ENCODE measurements around the gene FGFR2.
"Not testable (repeated sequence)": the region's sequence is repeated elsewhere in the genome, so short reads cannot be mapped to it uniquely, and the experiment has no call there.

The FGFR2 gene

DNA sequence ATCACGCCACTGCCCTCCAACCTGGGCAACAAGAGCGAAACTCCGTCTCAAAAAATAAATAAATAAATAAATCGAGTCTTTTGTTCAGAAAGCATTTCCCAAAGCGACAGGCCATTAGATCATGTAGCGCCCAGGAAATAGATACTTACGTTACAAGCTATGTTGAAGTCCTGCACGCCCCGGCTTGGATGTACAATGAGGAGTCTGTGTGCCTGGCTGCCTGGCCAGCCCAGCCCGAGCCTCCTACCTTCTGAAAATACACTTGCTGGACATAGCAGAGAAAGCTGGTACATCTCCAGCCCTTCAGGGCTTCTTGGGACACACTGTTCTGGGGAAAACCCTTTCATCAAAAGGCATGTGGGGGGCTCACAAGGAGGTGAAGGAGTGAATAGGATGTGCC is 22.1 kb downstream of the FGFR2 start:
- no peaks in the 10 kb centered on the region for H3K27me3 Mint-ChIP-seq
- H3K9me3 Mint-ChIP-seq: no peaks in the 10 kb centered on the region
- no peak overlapping the region for H3K27ac Mint-ChIP-seq (ENCODE audit: low read depth)
- no peak for DNase-seq (ENCODE audit: low spot score in 2 of 2)
- peaks cover 3% of the 10 kb centered on the region for H3K36me3 Mint-ChIP-seq (ENCODE audit: insufficient read depth)
- no peak for ATAC-seq (replicated peaks; ENCODE audit: extremely low read depth, poor library complexity, severe bottlenecking)
- no peak overlapping the region for H3K4me3 Mint-ChIP-seq
- no peaks in the 10 kb centered on the region for H3K4me1 Mint-ChIP-seq

DNA sequence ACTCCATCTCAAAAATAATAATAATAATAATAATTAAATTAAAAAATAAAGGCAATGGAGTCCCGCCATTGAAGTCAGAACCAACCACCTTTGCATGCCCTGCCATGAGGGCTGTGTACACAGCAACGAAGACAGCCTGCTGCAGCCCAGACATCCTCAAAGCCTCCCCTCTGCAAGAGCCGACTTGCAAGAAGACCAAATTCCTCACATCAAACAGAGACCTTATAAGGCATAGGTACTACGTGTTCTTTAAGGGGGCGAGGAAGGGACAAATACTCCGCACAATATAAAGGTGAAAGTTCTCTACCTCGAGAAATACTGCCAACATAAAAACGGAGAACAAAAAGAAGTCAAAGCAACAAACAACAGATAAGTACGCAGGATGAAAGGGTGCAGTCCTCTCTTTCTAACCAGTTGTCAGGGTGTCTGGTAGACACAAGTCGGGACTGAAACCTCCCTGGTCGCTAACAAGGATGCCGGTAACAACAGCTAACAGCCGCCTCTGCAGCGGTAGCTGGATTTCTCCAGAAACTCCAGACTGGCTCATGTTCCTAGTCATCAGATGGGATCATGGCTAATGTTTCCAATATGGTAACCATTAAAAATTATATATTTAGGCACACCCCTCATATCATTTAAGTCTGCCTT is 23.6 kb downstream of the FGFR2 start:
- DNase-seq (ENCODE audit: low spot score in 2 of 2): no peak
- H3K4me1 Mint-ChIP-seq: no peaks in the 10 kb centered on the region

DNA sequence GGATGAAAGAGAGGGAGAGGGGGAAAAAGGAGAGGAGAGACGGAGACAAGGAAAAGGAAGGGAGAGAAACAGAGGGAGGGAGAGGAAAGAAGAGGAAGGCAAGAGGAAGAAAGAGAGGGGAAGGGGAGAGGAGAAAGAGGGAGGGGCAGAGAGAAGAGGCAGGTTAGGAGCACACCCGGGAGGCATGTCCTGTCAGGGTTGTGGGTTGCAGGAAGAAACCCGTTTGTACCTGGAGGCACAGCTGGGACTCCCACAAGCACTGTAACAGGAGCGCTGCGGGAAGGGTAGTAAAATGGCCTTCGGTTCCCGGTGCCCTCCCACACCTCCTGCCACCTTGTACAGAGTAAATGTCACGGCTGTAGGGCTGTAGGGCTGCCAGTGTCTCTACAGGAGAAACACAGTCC is 24.7 kb downstream of the FGFR2 start:
- ATAC-seq (replicated peaks; ENCODE audit: extremely low read depth, poor library complexity, severe bottlenecking) (no peak), DNase-seq (ENCODE audit: low spot score in 2 of 2) (no peak)
- no peak overlapping the region for H3K4me3 Mint-ChIP-seq
- H3K36me3 Mint-ChIP-seq (ENCODE audit: insufficient read depth): peaks cover 3% of the 10 kb centered on the region
- no peaks in the 10 kb centered on the region for H3K9me3 Mint-ChIP-seq
- no peaks in the 10 kb centered on the region for H3K27me3 Mint-ChIP-seq
- peaks cover 3% of the 10 kb centered on the region for H3K4me1 Mint-ChIP-seq
- no peak overlapping the region for H3K27ac Mint-ChIP-seq (ENCODE audit: low read depth)

More for the DNA sequence above, 23.6 kb downstream of the FGFR2 start:
- Mint-ChIP-seq H3K27me3 (no peaks in the 10 kb centered on the region), H3K4me3 (no peak overlapping the region), H3K27ac (ENCODE audit: low read depth) (no peak overlapping the region), H3K9me3 (no peaks in the 10 kb centered on the region), H3K36me3 (ENCODE audit: insufficient read depth) (peaks cover 3% of the 10 kb centered on the region)
- ATAC-seq (replicated peaks; ENCODE audit: extremely low read depth, poor library complexity, severe bottlenecking): no peak

DNA sequence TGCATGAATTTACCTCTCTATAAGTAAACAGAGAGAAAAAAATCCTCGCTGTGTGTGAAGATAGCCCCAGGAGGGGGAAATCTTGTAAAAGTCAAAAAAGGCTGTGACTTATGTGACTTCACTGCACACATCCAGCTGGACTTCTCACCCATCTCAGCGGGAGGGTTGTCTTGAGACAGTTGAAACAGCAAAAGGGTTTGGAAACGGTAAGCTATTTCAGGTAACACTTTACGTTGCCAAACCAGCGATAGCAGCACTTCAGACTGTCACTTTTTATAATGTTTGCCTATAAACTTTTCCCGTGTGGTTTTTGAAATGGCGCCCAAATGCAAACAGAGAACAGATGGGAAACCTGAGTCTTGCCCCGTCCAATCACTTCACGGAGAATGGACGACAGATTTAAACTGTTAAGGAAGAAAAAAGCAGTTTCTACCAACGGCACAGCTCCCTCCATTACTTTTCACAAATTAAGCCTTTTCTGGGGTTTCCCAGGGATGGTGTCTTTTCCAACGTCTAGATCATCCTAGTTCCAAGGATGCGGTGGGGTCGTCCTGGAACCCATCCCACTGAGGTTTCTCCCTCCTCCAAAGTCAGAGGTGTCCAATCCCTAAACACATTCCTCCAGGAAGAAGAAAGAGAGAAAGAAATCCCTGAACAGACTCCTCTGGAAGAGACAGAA is 25.2 kb downstream of the FGFR2 start:
- peaks cover 7% of the 10 kb centered on the region for H3K4me1 Mint-ChIP-seq
- H3K4me3 Mint-ChIP-seq: no peak overlapping the region
- no peak for DNase-seq (ENCODE audit: low spot score in 2 of 2)
- no peaks in the 10 kb centered on the region for H3K27me3 Mint-ChIP-seq
- ATAC-seq (replicated peaks; ENCODE audit: extremely low read depth, poor library complexity, severe bottlenecking): no peak
- H3K9me3 Mint-ChIP-seq: no peaks in the 10 kb centered on the region
- H3K36me3 Mint-ChIP-seq (ENCODE audit: insufficient read depth): peaks cover 3% of the 10 kb centered on the region
- no peak overlapping the region for H3K27ac Mint-ChIP-seq (ENCODE audit: low read depth)

DNA sequence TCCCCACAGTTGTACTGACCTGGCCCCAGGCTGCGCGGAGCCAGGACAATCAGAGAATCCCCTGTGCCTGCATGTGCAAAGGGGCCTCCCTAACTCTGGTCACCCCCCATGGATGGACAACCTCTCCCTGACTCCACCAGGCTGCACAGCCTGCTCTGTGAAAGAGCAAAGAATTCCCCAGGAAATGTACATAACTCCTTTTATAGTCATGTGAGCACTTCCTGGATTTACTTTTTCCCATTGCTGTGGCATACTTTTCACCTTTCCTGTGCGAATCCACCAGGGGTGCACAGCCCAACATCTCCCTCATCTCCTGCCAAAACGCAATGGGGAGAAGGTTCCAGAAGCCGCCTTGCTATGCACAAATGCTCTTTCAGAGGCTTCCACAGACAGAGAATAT is 27.9 kb downstream of the FGFR2 start:
- DNase-seq (ENCODE audit: low spot score in 2 of 2): no peak
- Mint-ChIP-seq H3K27ac (ENCODE audit: low read depth) (no peak overlapping the region), H3K36me3 (ENCODE audit: insufficient read depth) (no peaks in the 10 kb centered on the region), H3K27me3 (no peaks in the 10 kb centered on the region), H3K4me3 (no peak overlapping the region), H3K4me1 (peaks cover 7% of the 10 kb centered on the region), H3K9me3 (no peaks in the 10 kb centered on the region)
- no peak for ATAC-seq (replicated peaks; ENCODE audit: extremely low read depth, poor library complexity, severe bottlenecking)

DNA sequence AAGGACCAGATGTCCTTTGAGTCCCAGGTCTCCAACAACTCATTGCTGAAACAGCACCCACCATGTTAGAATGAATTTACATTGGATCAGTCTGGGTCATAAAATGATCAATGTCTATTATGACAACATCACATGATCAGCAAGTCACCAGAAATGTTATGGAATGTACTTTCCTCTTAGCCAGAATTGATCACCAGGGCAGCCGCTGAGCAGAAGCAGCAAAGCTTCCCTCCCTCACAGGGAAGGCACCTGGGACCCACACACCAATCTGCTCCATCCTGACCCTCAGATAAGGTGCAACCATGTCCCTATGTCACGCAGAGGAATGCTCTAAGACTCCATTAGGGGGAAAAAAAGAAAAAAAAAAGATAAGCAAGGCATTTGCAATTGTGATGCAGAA is 30.0 kb downstream of the FGFR2 start:
- no peak overlapping the region for H3K4me3 Mint-ChIP-seq
- H3K4me1 Mint-ChIP-seq: peaks cover 7% of the 10 kb centered on the region
- H3K36me3 Mint-ChIP-seq (ENCODE audit: insufficient read depth): no peaks in the 10 kb centered on the region
- ATAC-seq (replicated peaks; ENCODE audit: extremely low read depth, poor library complexity, severe bottlenecking): no peak
- H3K27ac Mint-ChIP-seq (ENCODE audit: low read depth): no peak overlapping the region
- no peaks in the 10 kb centered on the region for H3K27me3 Mint-ChIP-seq
- DNase-seq (ENCODE audit: low spot score in 2 of 2): no peak
- H3K9me3 Mint-ChIP-seq: no peaks in the 10 kb centered on the region

DNA sequence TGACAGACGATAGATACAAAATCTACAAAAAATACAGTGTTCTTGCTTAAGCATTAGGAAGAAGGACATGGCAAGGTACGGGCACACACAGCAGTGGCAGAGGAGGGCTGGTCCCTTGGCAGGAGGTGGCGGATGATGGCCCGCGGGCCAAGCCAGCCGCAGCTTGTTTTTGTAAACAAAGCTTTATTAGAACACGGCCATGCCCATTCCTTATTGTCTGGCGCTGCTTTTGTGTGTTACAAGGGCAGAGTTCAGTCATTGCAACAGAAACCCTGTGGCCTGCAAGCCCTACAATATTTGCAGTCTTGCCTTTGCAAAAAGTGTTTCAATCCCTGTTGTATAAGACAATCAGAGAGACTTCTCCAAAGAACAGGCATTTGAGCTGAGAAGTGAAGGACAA is 30.7 kb downstream of the FGFR2 start:
- H3K4me3 Mint-ChIP-seq: no peak overlapping the region
- DNase-seq (ENCODE audit: low spot score in 2 of 2) (no peak), ATAC-seq (replicated peaks; ENCODE audit: extremely low read depth, poor library complexity, severe bottlenecking) (no peak)
- peaks cover 7% of the 10 kb centered on the region for H3K4me1 Mint-ChIP-seq
- no peaks in the 10 kb centered on the region for H3K36me3 Mint-ChIP-seq (ENCODE audit: insufficient read depth)
- no peaks in the 10 kb centered on the region for H3K27me3 Mint-ChIP-seq
- no peaks in the 10 kb centered on the region for H3K9me3 Mint-ChIP-seq
- no peak overlapping the region for H3K27ac Mint-ChIP-seq (ENCODE audit: low read depth)

DNA sequence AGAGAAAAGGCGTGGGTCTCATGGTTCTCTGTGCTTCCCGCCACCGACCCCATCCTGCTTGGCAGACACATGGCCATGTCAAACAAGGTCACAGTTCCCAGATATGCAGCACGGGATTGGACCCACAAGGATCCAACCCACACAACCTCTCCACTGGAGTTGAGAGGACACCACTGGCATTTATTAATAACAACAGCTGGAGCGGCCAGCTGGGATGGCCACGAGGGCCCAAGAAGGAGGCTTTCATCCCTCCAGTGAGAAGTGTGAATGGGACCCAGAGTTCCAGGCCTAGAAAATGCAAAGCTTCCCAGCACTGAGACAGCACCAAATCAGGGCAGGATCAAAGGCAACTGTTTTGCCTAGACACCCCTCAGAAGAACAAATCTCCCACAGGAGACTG is 31.5 kb downstream of the FGFR2 start:
- Mint-ChIP-seq H3K9me3 (no peaks in the 10 kb centered on the region), H3K4me3 (no peak overlapping the region), H3K4me1 (peaks cover 7% of the 10 kb centered on the region), H3K36me3 (ENCODE audit: insufficient read depth) (no peaks in the 10 kb centered on the region), H3K27me3 (no peaks in the 10 kb centered on the region), H3K27ac (ENCODE audit: low read depth) (no peak overlapping the region)
- DNase-seq (ENCODE audit: low spot score in 2 of 2) (no peak), ATAC-seq (replicated peaks; ENCODE audit: extremely low read depth, poor library complexity, severe bottlenecking) (no peak)

DNA sequence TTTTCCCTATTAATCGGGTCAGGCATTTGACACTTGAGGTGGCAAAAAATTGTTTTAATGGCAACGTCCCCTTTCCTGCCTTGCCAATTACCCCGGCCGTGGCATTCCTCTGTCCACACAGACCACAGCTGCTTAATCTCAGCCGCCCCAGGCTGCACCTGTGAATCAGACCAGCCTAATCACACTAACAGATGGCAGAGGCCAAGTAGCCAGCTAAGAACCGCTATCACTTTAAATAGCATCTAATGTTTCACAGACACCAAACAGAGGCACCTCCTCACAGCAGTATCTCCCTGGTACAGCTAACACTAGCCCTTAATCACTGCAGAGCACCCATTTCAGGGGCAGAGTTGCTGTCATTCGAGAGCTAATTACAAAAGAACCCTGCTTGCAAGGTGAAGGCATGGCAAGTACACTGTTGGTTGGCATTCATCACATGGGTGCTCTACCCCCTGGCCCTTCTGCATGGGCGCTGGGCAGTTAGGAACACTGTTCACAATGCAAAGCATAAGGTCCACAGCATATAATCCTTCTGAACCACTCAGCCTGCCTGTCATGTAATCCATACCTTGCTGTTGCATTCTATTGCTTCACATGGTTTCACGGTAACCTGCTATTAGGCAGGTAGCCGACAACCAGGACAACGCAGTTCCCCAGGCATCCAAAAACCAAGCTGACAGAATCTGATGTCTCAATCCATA is 38.8 kb downstream of the FGFR2 start:
- Mint-ChIP-seq H3K27ac (ENCODE audit: low read depth) (no peak overlapping the region), H3K4me1 (no peaks in the 10 kb centered on the region), H3K4me3 (no peak overlapping the region), H3K9me3 (no peaks in the 10 kb centered on the region), H3K27me3 (no peaks in the 10 kb centered on the region), H3K36me3 (ENCODE audit: insufficient read depth) (no peaks in the 10 kb centered on the region)
- ATAC-seq (replicated peaks; ENCODE audit: extremely low read depth, poor library complexity, severe bottlenecking): no peak
- DNase-seq (ENCODE audit: low spot score in 2 of 2): no peak

DNA sequence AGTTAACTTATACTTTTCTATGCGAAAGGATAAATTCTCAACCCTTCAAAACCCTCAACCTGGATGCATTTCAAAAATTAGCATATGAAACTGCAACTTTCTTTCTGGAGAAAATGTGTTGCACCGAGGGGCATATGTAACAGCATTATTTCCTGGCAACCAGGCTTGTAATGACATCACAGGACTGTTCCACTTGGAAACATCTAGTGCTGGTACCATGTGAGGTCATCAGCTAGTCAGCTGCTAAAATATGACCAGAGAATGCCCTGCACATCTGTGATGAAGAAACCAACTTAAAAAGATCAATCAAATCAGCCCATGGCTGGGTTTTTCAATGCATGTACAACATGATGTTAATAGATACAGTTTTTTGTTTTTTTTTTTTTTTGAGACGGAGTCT is 40.0 kb downstream of the FGFR2 start:
- Mint-ChIP-seq H3K36me3 (ENCODE audit: insufficient read depth) (no peaks in the 10 kb centered on the region), H3K9me3 (no peaks in the 10 kb centered on the region), H3K27ac (ENCODE audit: low read depth) (no peak overlapping the region), H3K27me3 (no peaks in the 10 kb centered on the region), H3K4me3 (no peak overlapping the region), H3K4me1 (no peaks in the 10 kb centered on the region)
- no peak for DNase-seq (ENCODE audit: low spot score in 2 of 2)
- no peak for ATAC-seq (replicated peaks; ENCODE audit: extremely low read depth, poor library complexity, severe bottlenecking)

DNA sequence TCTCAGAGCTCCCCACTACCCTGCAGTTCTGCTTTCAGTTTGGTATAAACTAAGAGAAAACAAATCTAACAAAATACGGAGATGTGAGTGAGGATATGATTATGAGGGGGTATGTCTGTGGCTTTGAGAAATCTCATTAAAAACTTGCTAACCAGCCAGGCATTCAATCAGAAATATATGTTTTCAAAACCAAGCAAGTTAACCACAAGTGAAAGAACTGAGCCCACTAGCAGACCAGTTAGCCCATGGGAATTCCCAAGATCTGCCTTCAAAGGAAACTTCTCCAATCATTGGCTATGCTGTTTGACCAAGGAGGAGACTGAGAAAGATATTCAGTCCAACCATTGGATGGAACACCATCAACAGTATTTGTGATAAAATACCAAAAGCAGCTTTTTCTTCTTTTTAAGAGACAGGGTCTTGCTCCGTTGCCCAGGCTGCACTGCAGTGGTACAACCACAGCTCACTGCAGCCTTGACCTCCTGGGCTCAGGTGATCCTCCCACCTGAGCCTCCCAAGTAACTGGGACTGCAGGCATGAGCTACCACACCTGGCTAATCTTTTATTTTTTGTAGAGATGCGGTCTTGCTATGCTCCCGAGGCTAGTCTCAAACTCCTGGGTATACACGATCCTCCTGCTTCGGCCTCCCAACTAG is 41.2 kb downstream of the FGFR2 start:
- H3K9me3 Mint-ChIP-seq: no peaks in the 10 kb centered on the region
- no peak overlapping the region for H3K4me3 Mint-ChIP-seq
- H3K4me1 Mint-ChIP-seq: no peaks in the 10 kb centered on the region
- no peaks in the 10 kb centered on the region for H3K36me3 Mint-ChIP-seq (ENCODE audit: insufficient read depth)
- H3K27me3 Mint-ChIP-seq: no peaks in the 10 kb centered on the region
- DNase-seq (ENCODE audit: low spot score in 2 of 2): no peak
- H3K27ac Mint-ChIP-seq (ENCODE audit: low read depth): no peak overlapping the region
- no peak for ATAC-seq (replicated peaks; ENCODE audit: extremely low read depth, poor library complexity, severe bottlenecking)

DNA sequence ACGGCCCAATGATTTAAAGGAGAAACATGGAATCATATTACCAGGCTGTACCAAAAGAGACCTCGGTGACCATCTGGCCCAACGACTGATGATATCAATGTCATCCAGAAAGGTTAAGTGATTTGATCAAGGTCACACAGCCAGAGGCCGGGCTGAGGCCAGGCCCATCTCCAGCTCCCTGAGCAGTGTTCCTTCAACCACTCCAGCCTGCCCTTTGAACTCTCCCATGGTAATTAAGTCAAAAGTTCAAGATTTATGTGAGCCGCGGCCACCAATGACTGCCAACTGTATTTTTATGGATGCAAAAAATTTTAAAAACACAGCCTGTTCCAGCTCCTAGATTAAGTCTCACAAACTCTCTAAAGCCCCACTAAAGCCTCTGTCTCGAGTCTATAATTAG is 41.8 kb downstream of the FGFR2 start:
- no peaks in the 10 kb centered on the region for H3K27me3 Mint-ChIP-seq
- no peaks in the 10 kb centered on the region for H3K36me3 Mint-ChIP-seq (ENCODE audit: insufficient read depth)
- H3K9me3 Mint-ChIP-seq: no peaks in the 10 kb centered on the region
- ATAC-seq (replicated peaks; ENCODE audit: extremely low read depth, poor library complexity, severe bottlenecking): no peak
- no peak overlapping the region for H3K4me3 Mint-ChIP-seq
- H3K27ac Mint-ChIP-seq (ENCODE audit: low read depth): no peak overlapping the region
- no peaks in the 10 kb centered on the region for H3K4me1 Mint-ChIP-seq
- DNase-seq (ENCODE audit: low spot score in 2 of 2): no peak

DNA sequence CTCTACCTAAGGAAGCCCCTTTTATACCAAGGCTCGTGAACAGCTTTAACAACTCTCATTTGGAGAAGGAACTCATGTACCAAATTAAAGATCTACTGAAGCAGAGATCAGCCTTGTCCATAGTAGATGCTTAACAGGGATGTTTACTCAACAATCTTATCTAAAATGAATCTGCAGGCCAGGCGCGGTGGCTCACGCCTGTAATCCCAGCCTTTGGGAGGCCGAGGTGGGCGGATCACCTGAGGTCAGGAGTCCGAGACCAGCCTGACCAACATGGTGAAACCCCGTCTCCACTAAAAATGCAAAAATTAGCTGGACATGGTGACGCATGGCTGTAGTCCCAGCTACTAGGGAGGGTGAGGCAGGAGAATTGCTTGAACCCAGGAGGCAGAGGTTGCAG is 43.3 kb downstream of the FGFR2 start:
- not testable (repeated sequence) for H3K9me3 Mint-ChIP-seq; ATAC-seq (replicated peaks; ENCODE audit: extremely low read depth, poor library complexity, severe bottlenecking); H3K4me3 Mint-ChIP-seq; H3K36me3 Mint-ChIP-seq (ENCODE audit: insufficient read depth); H3K27ac Mint-ChIP-seq (ENCODE audit: low read depth); H3K27me3 Mint-ChIP-seq; DNase-seq (ENCODE audit: low spot score in 2 of 2); H3K4me1 Mint-ChIP-seq

All from central memory CD8-positive, alpha-beta T cell (primary cell).